Lung (tissue), 12 donors: Measurements from ENCODE around the gene CLUH. TPM values are rescaled to one million over a fixed set of nuclear protein-coding genes. Genes with fewer than 3 reads are reported as not detected.

Experiments
- ATAC-seq: fragments of 200-7000 bp; cut with Tn5 transposase; one replicate; pipeline ENCODE4 v1.9.1; 2020; ENCODE audit warnings: moderate number of reproducible peaks; ENCODE audit not compliant: insufficient read depth, low FRiP score
- DNase-seq, 3 donors: peaks; one replicate each; pipeline ENCODE4 v3.0.0-alpha.2; 2013 to 2017
- H3K27ac ChIP-seq, 2 donors: one replicate each; pipeline ENCODE4 v1.5.1; 2013; ENCODE audit warnings: mild to moderate bottlenecking in 2 of 2, moderate library complexity in 2 of 2, control low read depth in 1 of 2, inconsistent platforms in 1 of 2, low read depth in 1 of 2, low read length in 1 of 2
- H3K27me3 ChIP-seq, 3 donors: one replicate each; pipeline ENCODE4 v1.5.1; 2013; ENCODE audit warnings: low read length in 2 of 3; ENCODE audit not compliant: control insufficient read depth in 3 of 3, insufficient read depth in 3 of 3
- H3K36me3 ChIP-seq, 4 donors: one replicate each; pipeline ENCODE4 v1.5.1; 2013; ENCODE audit warnings: low read length in 4 of 4, mild to moderate bottlenecking in 1 of 4, moderate library complexity in 1 of 4; ENCODE audit not compliant: control insufficient read depth in 4 of 4, insufficient read depth in 4 of 4
- H3K4me1 ChIP-seq, 5 donors: one replicate each; pipeline ENCODE4 v1.5.1; 2013; ENCODE audit warnings: low read length in 5 of 5, mild to moderate bottlenecking in 2 of 5, moderate library complexity in 1 of 5; ENCODE audit not compliant: control insufficient read depth in 5 of 5, insufficient read depth in 5 of 5
- H3K4me3 ChIP-seq: one replicate; pipeline ENCODE4 v1.5.1; 2013; ENCODE audit warnings: mild to moderate bottlenecking, control low read depth, moderate library complexity
- H3K9ac ChIP-seq, 2 donors: one replicate each; pipeline ENCODE4 v1.5.1; 2013; ENCODE audit warnings: low read length in 2 of 2, control low read depth in 1 of 2; ENCODE audit not compliant: insufficient read depth in 1 of 2
- H3K9me3 ChIP-seq, 4 donors: one replicate each; pipeline ENCODE4 v1.5.1; 2013; ENCODE audit warnings: low read length in 3 of 4, mild to moderate bottlenecking in 1 of 4, moderate library complexity in 1 of 4; ENCODE audit not compliant: control insufficient read depth in 4 of 4, insufficient read depth in 3 of 4
- WGBS, 2 donors: extraction: QIAGEN DNeasy Blood & Tissue Kit; methylation state at CpG; one replicate each; pipeline ENCODE4 v1.1.7; 2013; 5-methylcytosine and 5-hydroxymethylcytosine counted together
- polyA plus RNA-seq, 2 donors: library from polyadenylated mRNA; stranded (reverse); fragments of 200-250 nt; gene quantifications; one replicate each; pipeline ENCODE4 v1.2.1, GENCODE V29; 2013
- total RNA-seq, 2 donors: library from RNA; depleted of rRNA in 1 of 2; stranded (reverse); fragments of >200 nt in 1 of 2; gene quantifications; one replicate each; pipeline ENCODE4 v1.2.1, GENCODE V29; 2014 to 2021
- TF ChIP-seq, protein P1 (sequence below): IDR thresholded peaks from 2 replicates; pipeline ENCODE4 v1.5.1; 2012; ENCODE audit warnings: mild to moderate bottlenecking; ENCODE audit errors: control extremely low read depth, extremely low read depth
- donor health status: control.
- donor health status: control.
- donor health status: Bipolar disorder and iron deficiency.
- donor health status: healthy.
- donor health status: DM: yes; HTN: yes; CAD: no.

The CLUH gene
- total and polyA plus RNA-seq, 4 donors = 29.7 to 80.5 (median 42.1) TPM

DNA sequence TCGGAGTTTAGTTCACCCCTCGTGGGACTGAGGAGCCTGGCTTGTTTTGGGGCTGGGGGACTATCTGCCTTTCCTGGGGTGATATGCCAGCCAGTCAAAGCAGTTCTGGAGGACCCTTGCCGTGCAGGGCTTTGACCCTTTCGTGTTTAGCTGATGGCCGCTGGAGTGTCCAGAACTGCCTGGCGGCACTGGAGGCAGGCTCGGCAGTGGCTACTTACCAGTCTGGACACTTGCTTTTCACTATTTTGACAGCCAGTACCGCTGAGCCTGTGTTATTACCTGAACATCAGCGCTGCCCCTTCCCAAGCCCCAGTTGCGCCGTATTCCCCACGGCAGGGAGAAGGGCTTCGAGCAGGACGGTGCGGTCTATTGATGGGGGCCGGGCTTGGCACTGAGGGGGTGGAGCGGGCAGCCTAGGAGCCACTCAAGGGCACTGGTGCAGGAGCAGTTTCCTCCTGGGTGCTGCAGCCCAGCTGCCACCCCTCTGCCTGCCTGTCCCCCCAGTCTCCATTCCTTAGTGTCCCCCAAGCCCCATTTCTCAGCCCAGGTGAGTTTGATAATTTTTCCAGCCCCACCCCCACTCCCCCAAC, 19.3 kb upstream of the CLUH start:
- Histone ChIP-seq H3K4me1 (peaks cover 0 to 1% (median 0%) of the 10 kb centered on the region in 5 donors), H3K4me3 (no peak overlapping the region), H3K9ac (no peak overlapping the region), H3K27me3 (peaks cover 0 to 12% (median 8%) of the 10 kb centered on the region in 3 donors), H3K36me3 (no peaks in the 10 kb centered on the region), H3K9me3 (no peaks in the 10 kb centered on the region), H3K27ac (no peak overlapping the region)
- DNase-seq (no peak), ATAC-seq (no peak)
- TF ChIP-seq, protein P1, sequence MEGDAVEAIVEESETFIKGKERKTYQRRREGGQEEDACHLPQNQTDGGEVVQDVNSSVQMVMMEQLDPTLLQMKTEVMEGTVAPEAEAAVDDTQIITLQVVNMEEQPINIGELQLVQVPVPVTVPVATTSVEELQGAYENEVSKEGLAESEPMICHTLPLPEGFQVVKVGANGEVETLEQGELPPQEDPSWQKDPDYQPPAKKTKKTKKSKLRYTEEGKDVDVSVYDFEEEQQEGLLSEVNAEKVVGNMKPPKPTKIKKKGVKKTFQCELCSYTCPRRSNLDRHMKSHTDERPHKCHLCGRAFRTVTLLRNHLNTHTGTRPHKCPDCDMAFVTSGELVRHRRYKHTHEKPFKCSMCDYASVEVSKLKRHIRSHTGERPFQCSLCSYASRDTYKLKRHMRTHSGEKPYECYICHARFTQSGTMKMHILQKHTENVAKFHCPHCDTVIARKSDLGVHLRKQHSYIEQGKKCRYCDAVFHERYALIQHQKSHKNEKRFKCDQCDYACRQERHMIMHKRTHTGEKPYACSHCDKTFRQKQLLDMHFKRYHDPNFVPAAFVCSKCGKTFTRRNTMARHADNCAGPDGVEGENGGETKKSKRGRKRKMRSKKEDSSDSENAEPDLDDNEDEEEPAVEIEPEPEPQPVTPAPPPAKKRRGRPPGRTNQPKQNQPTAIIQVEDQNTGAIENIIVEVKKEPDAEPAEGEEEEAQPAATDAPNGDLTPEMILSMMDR = no peak
- 71 to 90% methylated on average over 17 of the region's 17 CpGs for WGBS, 2 donors

DNA sequence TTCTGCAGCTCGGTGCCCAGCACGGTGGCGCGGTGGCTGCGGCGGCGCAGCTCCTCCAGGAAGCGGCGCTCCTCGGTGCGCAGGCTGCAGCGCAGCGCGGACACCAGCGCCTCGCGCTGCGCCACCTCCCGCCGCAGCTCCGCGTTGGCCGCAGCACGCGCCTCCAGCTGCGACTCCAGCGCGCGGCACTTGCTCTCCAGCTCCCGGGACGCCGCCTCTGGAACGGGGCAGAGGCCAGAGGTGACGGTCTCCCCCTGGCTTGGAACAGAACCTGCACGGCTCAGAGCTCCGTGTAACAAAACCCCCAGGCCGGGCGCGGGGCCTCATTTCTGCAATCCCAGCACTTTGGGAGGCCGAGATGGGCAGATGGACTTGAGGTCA, 13.2 kb upstream of the CLUH start:
- ATAC-seq (no peak), DNase-seq (peak; percentile 28 to 74 (median 35))
- Histone ChIP-seq H3K9ac (no peak overlapping the region), H3K4me1 (peaks cover 0 to 4% (median 0%) of the 10 kb centered on the region in 5 donors), H3K9me3 (no peaks in the 10 kb centered on the region), H3K27ac (no peak overlapping the region), H3K27me3 (peaks cover 0 to 25% (median 18%) of the 10 kb centered on the region in 3 donors), H3K36me3 (no peaks in the 10 kb centered on the region), H3K4me3 (peak overlapping the region; percentile 28)
- 3 to 5% methylated on average over 30 to 40 of the region's 40 CpGs for WGBS, 2 donors
- TF ChIP-seq, protein P1 = no peak

DNA sequence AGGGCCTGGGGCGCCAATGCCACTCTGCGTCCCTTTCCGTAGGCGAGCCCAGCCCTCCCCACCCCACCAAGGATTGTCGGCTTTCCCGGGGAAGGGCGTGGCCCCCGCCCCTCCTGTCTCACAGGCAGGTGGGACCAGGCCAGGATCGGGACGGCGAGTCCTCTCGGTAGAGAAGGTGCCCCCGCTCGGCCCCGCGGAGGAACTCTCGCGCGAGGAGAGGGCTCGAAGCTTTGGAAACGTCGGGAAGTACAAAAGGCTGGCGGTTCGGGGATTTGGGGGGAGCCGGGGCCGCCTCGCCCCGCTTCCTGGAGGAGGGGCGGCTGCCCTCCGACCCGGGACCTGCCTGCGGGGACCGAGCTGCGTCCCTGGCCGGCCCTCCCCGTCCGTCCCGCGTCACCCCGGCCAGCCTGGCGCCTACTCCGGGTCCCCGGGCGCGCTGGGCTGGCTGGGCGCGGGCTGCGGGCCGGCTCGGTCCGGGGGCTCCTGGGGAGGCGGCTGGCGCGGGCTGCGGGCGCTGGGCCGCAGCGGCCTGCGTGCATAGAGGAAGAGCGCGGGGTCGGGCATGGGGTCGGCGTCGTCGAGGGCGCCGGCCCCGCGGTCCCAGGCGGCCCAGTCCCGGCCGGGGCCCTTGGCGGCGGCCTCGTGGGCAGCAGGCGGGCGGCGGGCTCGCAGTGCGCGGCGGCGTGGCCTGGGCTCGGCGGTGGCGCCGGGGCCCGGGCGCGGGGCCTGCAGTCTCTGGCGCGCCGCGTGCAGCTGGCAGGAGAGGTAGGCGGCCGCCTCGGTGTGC, 12.6 kb upstream of the CLUH start:
- TF ChIP-seq, protein P1 = no peak
- Histone ChIP-seq H3K4me3 (peak overlapping the region; percentile 28), H3K9me3 (no peaks in the 10 kb centered on the region), H3K27me3 (peaks cover 0 to 25% (median 18%) of the 10 kb centered on the region in 3 donors), H3K27ac (peak overlapping the region in 1 of 2 donors; percentile 11), H3K36me3 (no peaks in the 10 kb centered on the region), H3K4me1 (peaks cover 0 to 4% (median 0%) of the 10 kb centered on the region in 5 donors), H3K9ac (no peak overlapping the region)
- ATAC-seq (no peak), DNase-seq (peak; percentile 27 to 39 (median 35))
- WGBS, 2 donors = 2 to 3% methylated on average over 61 to 98 of the region's 98 CpGs
